ENCODE results near the gene SNX32. TPM values are rescaled to one million over a fixed set of nuclear protein-coding genes. Genes with fewer than 3 reads are reported as not detected.

The SNX32 gene
- total RNA-seq, 1 donor from 2014 or later: not detected

DNA sequence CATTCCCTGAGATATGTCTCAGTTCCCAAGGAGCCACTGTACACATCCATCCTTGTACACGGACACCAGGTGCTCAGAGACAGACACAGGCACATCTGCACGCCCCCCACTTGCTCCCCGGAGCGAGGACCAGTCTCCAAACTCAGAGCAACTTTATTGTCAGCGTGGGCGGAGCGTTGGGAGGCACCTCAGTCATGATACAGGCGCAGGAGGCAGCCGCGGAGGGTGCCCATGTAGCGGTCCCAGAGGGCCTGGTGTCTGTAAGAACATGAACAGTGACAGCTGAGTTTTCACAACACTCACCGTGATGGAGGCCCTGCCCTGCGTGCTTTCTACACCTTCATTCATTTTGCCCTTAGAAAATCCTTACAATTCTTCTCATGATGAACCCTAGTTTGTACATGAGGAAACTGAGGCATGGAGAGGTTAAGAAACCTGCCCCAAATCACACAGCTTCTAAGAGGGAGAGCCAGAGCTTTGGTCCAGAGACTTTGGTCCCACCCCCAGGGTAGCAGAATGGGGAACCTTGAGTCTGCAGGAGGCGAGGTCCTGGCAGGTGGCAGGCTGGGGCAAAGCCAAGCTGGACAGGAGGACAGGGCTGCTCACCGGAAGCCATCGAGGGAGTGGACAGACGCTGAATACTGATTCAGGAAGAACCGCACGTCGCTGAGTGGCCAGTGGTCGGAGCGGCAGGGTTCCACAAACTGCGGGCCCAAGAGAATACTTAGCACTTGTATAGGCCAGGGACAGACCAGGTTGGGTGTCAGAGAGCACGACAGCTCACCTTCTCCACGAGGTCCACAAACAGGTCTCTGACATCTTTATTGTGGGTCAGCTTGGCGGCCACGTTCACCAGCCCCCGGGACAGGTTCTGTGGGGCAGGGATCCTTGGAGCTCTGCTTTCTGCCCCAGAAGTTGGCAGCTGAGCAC, 50.3 kb downstream of the SNX32 start:
- Histone ChIP-seq H3K9me3 (no peaks in the 10 kb centered on the region), H3K4me3 (no peak overlapping the region), H3K27me3 (no peaks in the 10 kb centered on the region), H3K4me1 (peaks cover 3 to 12% of the 10 kb centered on the region in 2 donors), H3K36me3 (peaks cover 20 to 41% of the 10 kb centered on the region in 2 donors), H3K27ac (peak overlapping the region in 1 of 2 donors; percentile 37)
- TF ChIP-seq, protein P1, sequence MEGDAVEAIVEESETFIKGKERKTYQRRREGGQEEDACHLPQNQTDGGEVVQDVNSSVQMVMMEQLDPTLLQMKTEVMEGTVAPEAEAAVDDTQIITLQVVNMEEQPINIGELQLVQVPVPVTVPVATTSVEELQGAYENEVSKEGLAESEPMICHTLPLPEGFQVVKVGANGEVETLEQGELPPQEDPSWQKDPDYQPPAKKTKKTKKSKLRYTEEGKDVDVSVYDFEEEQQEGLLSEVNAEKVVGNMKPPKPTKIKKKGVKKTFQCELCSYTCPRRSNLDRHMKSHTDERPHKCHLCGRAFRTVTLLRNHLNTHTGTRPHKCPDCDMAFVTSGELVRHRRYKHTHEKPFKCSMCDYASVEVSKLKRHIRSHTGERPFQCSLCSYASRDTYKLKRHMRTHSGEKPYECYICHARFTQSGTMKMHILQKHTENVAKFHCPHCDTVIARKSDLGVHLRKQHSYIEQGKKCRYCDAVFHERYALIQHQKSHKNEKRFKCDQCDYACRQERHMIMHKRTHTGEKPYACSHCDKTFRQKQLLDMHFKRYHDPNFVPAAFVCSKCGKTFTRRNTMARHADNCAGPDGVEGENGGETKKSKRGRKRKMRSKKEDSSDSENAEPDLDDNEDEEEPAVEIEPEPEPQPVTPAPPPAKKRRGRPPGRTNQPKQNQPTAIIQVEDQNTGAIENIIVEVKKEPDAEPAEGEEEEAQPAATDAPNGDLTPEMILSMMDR (IDR thresholded peaks at IDR 0.05): no peak
- DNase-seq (ENCODE audit: low spot score in 2 of 2): no peak
- intact Hi-C loops (cut with DNase I): loop anchor here (1.0 kb wide), 2 partner anchors 77 to 105 kb away; partner anchors contain the start of gene SART1

DNA sequence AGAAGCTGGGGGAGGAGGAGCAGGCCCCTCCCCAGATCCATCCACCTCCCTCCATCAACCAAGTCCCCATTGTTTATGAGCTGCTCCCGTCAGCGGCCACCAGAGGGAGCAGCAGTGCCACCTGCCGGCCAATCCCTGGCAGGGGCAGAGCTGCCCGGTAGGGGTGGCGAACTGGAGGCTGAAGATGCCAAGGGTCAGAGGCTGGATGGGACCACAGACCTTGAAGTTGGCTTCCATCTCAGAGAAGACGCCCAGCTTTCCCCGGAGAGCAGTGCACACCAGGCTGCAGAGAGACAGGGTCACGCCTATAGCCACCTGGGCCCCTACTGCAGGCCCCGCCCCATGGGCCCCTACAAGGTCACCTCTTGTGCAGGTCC, 50.9 kb downstream of the SNX32 start:
- Histone ChIP-seq H3K4me1 (peaks cover 5 to 12% of the 10 kb centered on the region in 2 donors), H3K27ac (peak overlapping the region; percentile 3 to 37), H3K27me3 (no peaks in the 10 kb centered on the region), H3K36me3 (peaks cover 20 to 41% of the 10 kb centered on the region in 2 donors), H3K9me3 (no peaks in the 10 kb centered on the region), H3K4me3 (no peak overlapping the region)
- peak in 1 of 2 donors; percentile 87 for DNase-seq (ENCODE audit: low spot score in 2 of 2)
- TF ChIP-seq, protein P1 (IDR thresholded peaks at IDR 0.05): peak; percentile 97 to 99 (median 98)
- intact Hi-C loops (cut with DNase I): loop anchor here (1.0 to 5.0 kb wide), 4 partner anchors 77 to 183 kb away; partner anchors contain the start of genes BANF1, EIF1AD and SART1

DNA sequence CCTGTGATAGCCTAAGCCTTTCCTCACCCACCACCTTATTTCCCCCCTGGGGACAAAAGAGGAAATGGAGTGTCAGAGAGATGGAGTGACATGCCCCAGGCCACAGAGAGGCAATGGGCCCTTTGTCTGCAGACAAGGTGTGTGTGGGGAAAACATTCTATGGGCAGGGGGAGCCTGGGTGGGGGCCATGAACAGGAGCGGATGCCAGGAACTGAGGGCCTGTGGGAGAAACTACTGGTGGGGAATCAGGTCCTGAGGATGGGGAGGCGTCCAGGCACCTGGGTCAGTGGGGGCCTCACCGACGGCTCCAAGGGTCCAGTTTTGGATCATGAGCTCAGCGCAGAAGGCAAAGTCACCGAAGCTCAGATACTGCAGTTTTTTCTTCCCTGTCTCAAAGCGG, 51.5 kb downstream of the SNX32 start:
- H3K27ac ChIP-seq: peak overlapping the region; percentile 3 to 37
- DNase-seq (ENCODE audit: low spot score in 2 of 2): no peak
- no peaks in the 10 kb centered on the region for H3K27me3 ChIP-seq
- no peaks in the 10 kb centered on the region for H3K9me3 ChIP-seq
- intact Hi-C loops (cut with DNase I): loop anchor here (5.0 kb wide), 2 partner anchors 117 to 182 kb away; partner anchors contain the start of genes BANF1 and EIF1AD
- TF ChIP-seq, protein P1 (IDR thresholded peaks at IDR 0.05): no peak
- H3K4me3 ChIP-seq: no peak overlapping the region
- H3K36me3 ChIP-seq: peaks cover 20 to 41% of the 10 kb centered on the region in 2 donors
- peaks cover 10 to 12% of the 10 kb centered on the region in 2 donors for H3K4me1 ChIP-seq

DNA sequence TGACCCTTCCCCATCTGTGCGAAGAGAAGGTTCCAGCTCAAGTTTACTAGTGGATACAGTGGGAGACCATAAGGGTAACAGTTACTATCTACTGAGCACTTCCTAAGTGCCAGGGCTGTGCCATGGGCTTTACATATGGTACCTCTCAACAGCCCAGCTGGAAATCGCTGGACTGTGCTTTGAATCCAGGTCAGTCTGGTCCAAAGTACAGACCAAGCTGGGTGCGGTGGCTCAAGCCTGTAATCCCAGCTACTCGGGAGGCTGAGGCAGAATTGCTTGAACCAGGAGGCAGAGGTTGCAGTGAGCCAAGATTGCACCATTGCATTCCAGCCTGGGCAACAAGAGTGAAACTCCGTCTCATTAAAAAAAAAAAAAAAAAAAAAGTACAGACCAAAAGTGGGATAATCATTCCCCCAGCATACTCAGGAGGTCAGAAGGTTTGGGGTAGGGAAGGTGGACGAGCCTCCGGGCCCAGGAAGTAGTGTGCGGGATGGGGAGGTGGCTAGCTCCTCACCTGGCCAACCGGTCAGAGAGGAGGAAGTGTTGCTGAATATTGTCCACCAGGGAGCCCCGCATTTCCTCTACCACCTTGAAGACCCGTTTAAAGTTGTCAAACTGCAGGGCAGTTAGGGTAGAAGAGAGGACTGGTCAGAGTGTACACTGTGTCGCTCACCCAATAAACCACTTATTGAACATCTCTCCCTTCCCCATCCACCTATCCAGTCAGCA, 52.2 kb downstream of the SNX32 start:
- intact Hi-C loops (cut with DNase I): loop anchor here (5.0 kb wide), 2 partner anchors 116 to 181 kb away; partner anchors contain the start of genes BANF1 and EIF1AD
- Histone ChIP-seq H3K4me3 (no peak overlapping the region), H3K27me3 (no peaks in the 10 kb centered on the region), H3K27ac (peak overlapping the region in 1 of 2 donors; percentile 3), H3K36me3 (peaks cover 20 to 41% of the 10 kb centered on the region in 2 donors), H3K9me3 (no peaks in the 10 kb centered on the region), H3K4me1 (peaks cover 10 to 12% of the 10 kb centered on the region in 2 donors)
- no peak for DNase-seq (ENCODE audit: low spot score in 2 of 2)
- TF ChIP-seq, protein P1 (IDR thresholded peaks at IDR 0.05): no peak
